Activated gamma-delta T cell (primary cell): ENCODE measurements around the gene SLC35A5.
"Not testable (repeated sequence)": the region's sequence is repeated elsewhere in the genome, so short reads cannot be mapped to it uniquely, and the experiment has no call there.

Source experiments
- DNase-seq: peaks from one replicate; lab custom pipeline; 2025; lab: John Stamatoyannopoulos, UW
- total RNA-seq, 2 donors: gene quantifications; one replicate each; lab custom pipeline; 2026; lab: John Stamatoyannopoulos, UW

Gene SLC35A5
- total RNA-seq, result 28.0 to 34.6 reads per million in 2 donors

GRCh38 chr3:112561734-112562529 lies at the start of gene SLC35A5, which contains the start of gene ATG3:
TSS of gene SLC35A5 (plus strand) at chr3:112562045. CDS start at chr3:112563404, 1,359 bp downstream.
TSS of gene ATG3 (minus strand) at chr3:112561962. CDS start at chr3:112561528, 434 bp downstream.
- peak; percentile 94 for DNase-seq

DNA sequence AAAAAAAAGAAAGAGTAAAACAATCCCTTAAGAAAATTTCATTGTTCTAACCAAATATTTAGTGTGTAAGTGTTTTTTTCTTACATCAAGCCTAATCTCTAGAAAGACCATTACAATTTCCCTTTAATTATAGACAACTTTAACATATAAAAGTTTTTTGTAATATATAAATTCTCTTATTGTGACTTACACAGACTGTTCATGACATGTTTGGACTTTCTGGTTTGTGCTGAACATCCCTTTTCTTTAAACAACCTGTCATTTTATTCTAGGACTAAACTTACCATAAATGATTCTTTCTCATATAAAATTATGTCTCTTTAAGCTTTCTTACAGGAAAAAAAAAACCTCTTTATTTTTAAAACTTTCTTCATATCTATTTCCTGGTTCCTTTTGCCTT lies 49.5 kb upstream of the SLC35A5 start:
- DNase-seq, result no peak

DNA sequence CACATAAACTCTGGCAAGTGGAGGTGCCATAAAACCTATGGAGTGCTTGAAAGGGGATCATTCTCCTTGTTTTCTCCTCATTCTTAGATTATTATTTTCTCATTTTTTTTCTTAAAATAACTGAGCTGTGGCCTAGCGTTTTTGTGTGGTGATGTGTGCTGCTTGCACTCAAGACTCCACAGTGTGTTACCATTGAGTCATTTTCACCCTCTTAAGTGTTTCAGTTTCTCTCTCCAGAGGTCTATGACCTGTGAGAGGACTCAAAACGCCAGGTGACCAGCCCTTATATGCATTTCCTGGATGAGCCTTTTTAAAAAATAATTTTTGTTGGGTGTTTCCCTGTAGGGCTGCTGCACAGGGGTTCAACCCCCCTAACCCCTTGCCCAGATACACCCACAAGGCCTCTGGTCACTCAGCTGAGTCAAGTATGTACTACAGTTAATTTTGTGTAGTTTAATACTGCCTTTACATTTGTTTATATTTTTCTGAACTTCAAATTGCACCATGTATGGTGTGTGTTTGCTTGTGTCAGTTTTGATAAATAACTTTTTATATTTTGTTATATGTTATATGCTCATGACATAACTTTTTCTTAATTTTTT lies 47.2 kb upstream of the SLC35A5 start:
- DNase-seq, result no peak

- DNase-seq, result not testable (repeated sequence)
These were observed 42.9 kb upstream of the SLC35A5 start for GRCh38 chr3:112518970-112519369.

GRCh38 chr3:112519424-112520001 lies 42.3 kb upstream of the SLC35A5 start:
- DNase-seq, result no peak

- not testable (repeated sequence) for DNase-seq
These were observed 37.7 kb upstream of the SLC35A5 start for GRCh38 chr3:112524127-112524526.

- DNase-seq, result no peak
These were observed 31.3 kb upstream of the SLC35A5 start for GRCh38 chr3:112530573-112530972.

GRCh38 chr3:112531358-112531781 lies 30.5 kb upstream of the SLC35A5 start:
- no peak for DNase-seq

DNA sequence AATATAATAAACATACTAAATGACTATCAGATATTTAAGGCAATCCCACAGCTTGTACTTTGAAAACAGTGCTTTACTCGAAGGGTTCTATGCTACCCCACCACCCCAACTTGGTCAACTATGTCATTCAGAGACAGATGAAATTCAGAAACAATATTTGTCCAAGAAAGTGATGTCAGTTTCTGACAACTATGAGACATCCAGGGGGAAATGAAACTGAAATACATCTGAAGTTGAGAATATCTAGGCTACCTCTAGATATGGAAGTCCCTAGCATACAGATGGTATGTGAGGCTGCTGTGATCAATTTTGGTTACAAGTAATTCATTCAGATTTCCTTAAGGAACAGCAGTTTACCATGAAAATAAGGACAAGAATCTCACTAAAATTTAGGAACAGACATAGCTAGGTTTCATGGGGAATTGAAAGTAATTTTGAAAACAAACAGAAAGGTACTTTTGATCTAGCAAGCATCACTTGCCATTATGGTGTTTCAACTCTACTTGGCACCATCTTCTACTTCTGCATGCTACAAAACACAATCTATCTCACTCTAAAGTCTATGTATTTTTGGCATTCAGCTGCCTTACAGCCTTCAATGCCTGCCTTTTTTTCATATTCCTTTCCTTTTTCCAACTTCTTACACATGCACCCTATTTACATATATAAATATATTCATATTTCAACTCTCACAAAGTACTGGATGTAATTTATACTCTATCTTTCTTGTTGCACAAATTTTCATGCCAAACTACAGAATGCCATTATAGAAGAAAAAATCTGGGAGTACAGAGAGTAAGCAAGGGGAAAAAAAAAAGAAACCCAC lies 21.8 kb upstream of the SLC35A5 start:
- DNase-seq, result no peak

DNA sequence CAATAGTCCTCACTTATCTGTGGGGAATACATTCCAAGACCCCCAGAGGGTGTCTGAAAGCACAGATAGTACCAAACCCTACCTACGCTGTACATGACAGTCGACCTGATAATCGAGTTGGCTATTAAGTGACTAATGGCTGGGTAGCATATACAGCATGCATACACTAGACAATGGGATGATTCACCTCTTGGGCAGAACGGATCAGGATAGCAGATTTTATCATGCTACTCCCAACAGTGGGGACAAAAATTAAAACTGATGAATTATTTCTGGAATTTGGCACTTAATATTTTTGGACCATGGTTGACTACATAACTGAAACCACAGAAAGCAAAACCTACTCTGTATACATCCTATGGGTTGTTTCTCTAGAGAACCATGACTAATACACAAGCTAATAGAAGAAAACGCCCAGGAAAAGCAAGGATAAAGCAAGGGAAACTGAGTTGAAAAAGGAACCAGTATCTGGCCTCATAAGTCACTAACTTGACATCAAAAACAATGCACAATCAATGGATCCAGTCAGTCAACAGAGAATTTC lies 15.6 kb upstream of the SLC35A5 start:
- no peak for DNase-seq

DNA sequence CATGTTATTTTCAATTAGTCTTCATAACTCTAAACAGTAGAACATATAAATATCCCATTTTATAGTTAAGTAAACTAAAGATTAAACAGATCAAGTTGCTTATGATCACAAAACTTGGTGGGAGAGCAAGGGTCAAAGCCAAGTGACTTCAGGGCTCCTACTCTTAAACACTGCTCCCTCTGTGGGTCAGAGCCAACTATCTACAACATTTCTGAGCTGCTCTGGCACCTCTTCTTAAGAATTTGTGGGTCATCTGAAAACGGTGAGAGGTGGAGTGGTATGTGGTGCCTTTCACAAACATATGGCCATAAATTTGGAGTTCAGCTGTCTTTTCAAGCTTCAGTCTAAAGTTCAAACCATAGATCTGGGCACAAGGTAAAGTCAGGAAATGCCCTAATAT lies 11.0 kb upstream of the SLC35A5 start:
- DNase-seq, result no peak

- DNase-seq, result no peak
These were observed 6.2 kb upstream of the SLC35A5 start for GRCh38 chr3:112555535-112556170.

DNA sequence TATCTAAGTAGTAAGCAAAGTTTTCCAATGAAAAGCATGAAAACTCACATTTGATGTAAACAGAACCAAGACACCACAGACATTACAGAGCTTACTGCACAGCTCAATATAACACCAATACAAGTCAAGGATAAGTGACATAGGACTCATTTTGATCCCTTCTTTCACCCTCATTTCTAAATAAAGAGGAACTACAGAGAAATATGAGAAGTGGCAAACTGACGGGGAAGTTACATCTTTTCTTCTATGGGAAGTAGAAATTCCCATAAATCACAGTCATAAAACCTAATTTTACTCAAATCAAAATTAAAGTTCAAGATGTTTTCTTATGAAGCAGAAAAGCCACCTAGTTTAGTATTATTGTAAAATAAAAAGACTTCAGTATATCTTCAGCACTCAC lies 3.9 kb upstream of the SLC35A5 start:
- no peak for DNase-seq

DNA sequence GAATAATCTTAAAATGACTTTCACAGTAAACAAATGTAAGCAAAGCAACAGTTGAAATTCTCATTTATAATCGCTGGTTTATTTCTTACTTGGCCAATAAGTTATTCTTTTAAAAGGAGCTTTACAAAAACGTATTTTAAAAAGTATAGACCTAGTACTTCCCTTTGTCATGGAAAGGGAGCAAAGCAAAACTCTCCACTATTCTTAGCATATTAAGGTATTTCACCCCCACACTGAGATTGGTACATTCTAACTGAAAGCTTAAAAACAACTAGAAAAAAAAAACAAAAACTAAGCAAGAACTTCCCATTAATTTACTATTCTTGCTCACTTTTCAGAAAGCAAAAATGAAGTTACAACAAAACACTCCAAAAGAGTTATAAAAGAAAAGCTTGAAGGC lies 1.5 kb upstream of the SLC35A5 start:
- DNase-seq, result no peak

DNA sequence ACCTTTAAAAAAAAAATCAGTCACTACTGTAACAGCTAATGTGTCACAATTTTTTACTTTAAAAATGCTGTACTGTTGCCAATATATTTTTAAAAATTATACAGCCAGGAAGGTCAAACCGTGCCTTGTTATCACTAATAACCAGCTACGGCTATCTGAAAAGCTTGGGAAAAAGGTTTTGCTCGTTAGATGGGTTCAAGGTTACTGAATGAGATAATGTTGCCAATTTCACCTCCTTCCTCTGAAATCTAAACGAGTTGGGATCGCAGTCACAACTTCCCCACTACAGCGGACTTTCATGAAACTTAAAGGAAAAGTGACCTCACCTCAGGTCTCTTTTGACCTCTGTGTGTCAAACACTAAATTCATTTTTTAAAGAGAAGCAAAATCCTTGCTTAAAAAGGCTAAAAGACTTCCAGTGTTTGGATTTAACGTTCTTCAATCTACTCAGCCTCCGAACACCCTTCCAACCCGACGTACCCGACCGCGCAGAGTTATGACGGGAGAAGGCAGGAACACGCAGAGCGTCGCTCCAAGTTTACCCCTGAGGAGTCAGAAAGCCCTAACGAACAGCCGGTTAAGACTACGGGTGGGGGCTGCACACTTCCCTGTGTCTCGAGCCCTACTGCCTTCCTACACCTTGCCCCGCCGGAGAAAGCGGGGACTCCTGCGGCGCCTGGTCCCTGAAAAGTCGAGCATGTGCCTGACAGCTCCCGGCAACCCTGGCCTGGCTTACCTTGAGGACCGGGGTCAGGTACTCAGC lies 943 bp upstream of the SLC35A5 start:
- DNase-seq, result no peak

GRCh38 chr3:112561484-112561733 lies 436 bp upstream of the SLC35A5 start:
- DNase-seq, result peak; percentile 83

GRCh38 chr3:112564247-112564939 lies 2.5 kb downstream of the SLC35A5 start:
- DNase-seq, result not testable (repeated sequence)

DNA sequence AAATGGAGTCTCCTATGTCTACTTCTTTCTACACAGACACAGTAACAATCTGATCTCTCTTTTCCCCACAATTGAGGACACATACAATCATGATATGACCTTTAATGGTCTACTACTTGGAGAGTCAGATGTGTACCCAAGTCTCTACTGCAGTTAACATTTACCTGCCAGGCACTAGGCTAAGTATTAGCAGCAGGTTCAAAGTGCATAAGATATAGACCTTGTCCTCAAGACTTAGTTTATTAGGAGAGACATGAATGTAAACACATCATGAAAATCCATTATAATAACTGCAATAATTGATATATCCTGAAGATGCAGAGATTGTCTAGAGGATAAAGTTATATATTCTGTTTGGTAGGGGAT lies 3.1 kb downstream of the SLC35A5 start:
- DNase-seq, result no peak

GRCh38 chr3:112568642-112569041 lies 6.8 kb downstream of the SLC35A5 start:
- DNase-seq, result no peak

- no peak for DNase-seq
These were observed 7.4 kb downstream of the SLC35A5 start for GRCh38 chr3:112569265-112569664.
